ENCODE data around the gene PUM2. TPM values are rescaled to one million over a fixed set of nuclear protein-coding genes. Genes with fewer than 3 reads are reported as not detected.
A peak's percentile ranks its signal among the peaks of the same experiment; 100 is the strongest.

The PUM2 gene
- total and polyA plus RNA-seq, 2 of the 13 experiments (the other 11 are each of a cell fraction or from before 2014, with no cell fraction given), result 69.6 to 69.8 TPM

GRCh38 chr2:20215183-20216040, 135.2 kb downstream of the PUM2 start (continued):
- TF ChIP-seq ZNF75D (CRISPR knock-in tag; IDR thresholded peaks at IDR 0.05; ENCODE audit: borderline replicate concordance) (no peak), ZBTB46 (CRISPR knock-in tag; IDR thresholded peaks at IDR 0.05; ENCODE audit: borderline replicate concordance) (no peak), PAXIP1 (CRISPR knock-in tag; conservative IDR thresholded peaks at IDR 0.05) (peak; percentile 99), U2AF1 (optimal IDR thresholded peaks at IDR 0.05; ENCODE audit: low read depth, low read length) (peak; percentile 29), SMAD9 (CRISPR knock-in tag; IDR thresholded peaks at IDR 0.05) (no peak), GTF3A (CRISPR knock-in tag; conservative IDR thresholded peaks at IDR 0.05) (peak; percentile 89; the same call in 1 of the 2 replicates), MED13 (CRISPR knock-in tag; IDR thresholded peaks at IDR 0.05) (no peak; the same call in 1 of the 2 replicates), ZNF567 (CRISPR knock-in tag; IDR thresholded peaks at IDR 0.05; ENCODE audit: borderline replicate concordance) (peak; percentile 61; the same call in 1 of the 2 replicates), SMC3 (IDR thresholded peaks at IDR 0.05; ENCODE audit: low read length) (no peak), THAP7 (CRISPR knock-in tag; IDR thresholded peaks at IDR 0.05) (no peak), KLF6 (CRISPR knock-in tag; IDR thresholded peaks at IDR 0.05) (peak; percentile 38; the same call in 1 of the 2 replicates), ZNF207 (IDR thresholded peaks at IDR 0.05; ENCODE audit: borderline replicate concordance) (no peak), ZNF563 (CRISPR knock-in tag; IDR thresholded peaks at IDR 0.05) (0 out of 2 replicates have a peak, but pooled peaks have one; percentile 53), ZNF512B (CRISPR knock-in tag; IDR thresholded peaks at IDR 0.05; ENCODE audit: borderline replicate concordance) (peak; percentile 81; the same call in 1 of the 2 replicates), DBP (CRISPR knock-in tag; IDR thresholded peaks at IDR 0.05; ENCODE audit: not compliant biosample characterization) (no peak), HNRNPL (IDR thresholded peaks at IDR 0.05; ENCODE audit: low read depth, low read length) (peak; percentile 97), AGO1 (IDR thresholded peaks at IDR 0.05; ENCODE audit: low read depth, low read length, poor library complexity, severe bottlenecking) (no peak), ZNF460 (CRISPR knock-in tag; IDR thresholded peaks at IDR 0.05; ENCODE audit: borderline replicate concordance) (no peak; the same call in 1 of the 2 replicates)
